HG03097 (cell line): Measurements from ENCODE around the gene APOF.
"Not testable (repeated sequence)": the region's sequence is repeated elsewhere in the genome, so short reads cannot be mapped to it uniquely, and the experiment has no call there.

Source experiments
- ATAC-seq: cut with Tn5 transposase; IDR thresholded peaks from one replicate; pipeline ENCODE4 v1.9.1; 2021; ENCODE audit not compliant: unreplicated experiment, low FRiP score

Gene APOF

DNA sequence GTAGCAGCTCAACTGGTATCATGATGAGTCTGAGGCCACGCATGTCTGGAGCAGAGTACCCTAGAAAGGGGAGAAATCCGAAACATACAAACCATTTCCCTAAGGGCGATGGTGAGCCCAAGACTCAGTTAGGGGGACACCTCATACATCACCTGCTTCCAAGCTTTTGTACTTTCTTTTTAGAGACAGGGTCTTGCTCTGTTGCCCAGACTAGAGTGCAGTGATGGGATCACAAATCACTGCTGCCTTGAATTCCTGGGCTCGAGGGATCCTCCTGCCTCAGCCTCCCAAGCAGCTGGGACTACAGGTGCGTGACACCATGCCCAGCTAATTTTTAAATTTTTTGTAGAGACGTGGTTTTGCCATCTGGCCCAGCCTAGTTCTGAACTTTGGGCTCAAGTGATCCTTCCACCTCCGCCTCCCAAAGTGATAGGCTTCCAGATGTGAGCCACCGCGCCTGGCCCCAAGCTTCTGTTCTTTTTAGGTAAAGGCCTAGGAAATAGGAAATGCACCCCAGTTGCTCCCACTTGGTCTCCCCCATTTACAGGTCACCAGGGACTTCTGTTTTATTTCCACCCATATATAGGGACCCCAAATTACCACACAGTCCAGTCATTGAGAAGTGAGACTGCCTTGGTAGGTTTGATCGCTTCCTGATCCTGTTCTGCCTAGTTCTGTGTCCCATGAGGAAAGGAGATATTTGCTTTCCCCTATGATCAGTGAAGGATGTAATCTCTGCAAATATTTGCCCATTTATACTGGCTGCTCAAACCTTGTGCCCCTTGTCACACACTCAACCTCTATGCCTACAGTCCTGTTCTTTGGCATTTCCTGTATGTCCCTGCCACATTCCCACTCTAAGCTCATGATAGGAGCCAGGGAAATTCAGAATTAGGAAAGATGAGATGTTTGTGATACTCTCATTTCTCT, at the start of gene APOF:
Gene APOF, minus strand, starts transcription at position 728 of the 930 bp plus-strand sequence. Its CDS starts 112 bp downstream, at position 616.
- ATAC-seq, result no peak

DNA sequence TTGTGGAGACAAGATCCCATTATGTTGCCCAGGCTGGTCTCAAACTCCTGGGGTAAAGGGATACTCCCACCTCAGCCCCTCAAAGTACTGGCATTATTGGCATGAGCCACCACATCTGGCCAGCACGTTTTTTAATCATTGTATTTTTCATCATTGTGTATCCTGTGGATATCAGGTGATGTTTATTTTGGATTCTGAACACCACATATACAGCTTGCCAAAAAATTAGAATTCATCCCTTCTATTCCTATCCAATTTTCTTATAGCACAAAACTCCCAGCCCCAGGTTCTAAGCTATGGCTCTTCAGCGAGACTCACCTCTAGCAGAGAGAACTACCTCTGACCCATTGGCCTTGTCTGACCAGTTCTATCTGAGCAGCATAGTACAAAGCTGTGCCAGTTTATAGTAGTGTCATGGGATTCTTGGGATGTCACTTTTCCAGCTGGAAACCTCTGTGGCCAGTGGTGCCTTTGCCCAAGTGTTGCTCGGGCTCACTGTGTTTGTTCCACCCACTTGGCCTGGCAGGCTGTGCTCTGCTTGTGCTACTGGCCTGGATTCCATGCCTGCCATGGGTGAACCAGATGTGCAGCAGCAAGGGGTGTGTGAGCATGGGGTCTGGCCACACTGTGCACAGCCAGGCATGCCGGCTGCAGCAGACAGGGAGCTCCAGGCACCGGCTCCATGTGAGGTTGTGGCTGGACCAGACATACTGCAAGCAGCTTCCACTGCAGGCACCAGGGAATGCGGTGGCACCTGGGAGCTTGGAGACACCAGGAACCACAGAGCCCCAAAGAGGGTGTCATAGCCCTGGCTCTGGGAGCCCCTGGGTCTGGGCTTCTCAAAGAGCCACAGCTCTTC, 49.4 kb upstream of the APOF start:
- no peak for ATAC-seq

- no peak for ATAC-seq
Observed at GRCh38 chr12:56410768-56411167, 48.1 kb upstream of the APOF start.

- ATAC-seq, result no peak
Observed at GRCh38 chr12:56408799-56409417, 46.3 kb upstream of the APOF start.

DNA sequence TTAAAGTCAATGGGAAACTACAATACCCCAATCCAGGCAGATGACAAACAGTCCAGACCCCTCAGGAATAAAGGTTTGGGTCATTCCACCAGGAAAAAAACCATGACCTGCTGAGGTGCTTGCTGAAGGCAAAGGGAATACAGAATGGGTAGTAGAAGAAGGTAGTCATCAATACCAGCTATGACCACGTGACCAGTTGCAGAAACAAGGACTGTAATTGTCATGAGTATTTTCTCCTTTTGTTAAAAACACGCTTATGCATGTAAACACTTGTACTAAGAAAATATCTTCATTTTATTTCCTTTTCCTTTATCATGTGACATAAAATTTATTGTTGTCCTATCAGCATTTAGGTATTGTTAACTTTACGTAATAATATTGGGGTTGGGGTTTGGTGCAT, 41.6 kb upstream of the APOF start:
- ATAC-seq, result not testable (repeated sequence)

- not testable (repeated sequence) for ATAC-seq
Observed at GRCh38 chr12:56401612-56402011, 39.0 kb upstream of the APOF start.

- ATAC-seq, result not testable (repeated sequence)
Observed at GRCh38 chr12:56401125-56401524, 38.5 kb upstream of the APOF start.

DNA sequence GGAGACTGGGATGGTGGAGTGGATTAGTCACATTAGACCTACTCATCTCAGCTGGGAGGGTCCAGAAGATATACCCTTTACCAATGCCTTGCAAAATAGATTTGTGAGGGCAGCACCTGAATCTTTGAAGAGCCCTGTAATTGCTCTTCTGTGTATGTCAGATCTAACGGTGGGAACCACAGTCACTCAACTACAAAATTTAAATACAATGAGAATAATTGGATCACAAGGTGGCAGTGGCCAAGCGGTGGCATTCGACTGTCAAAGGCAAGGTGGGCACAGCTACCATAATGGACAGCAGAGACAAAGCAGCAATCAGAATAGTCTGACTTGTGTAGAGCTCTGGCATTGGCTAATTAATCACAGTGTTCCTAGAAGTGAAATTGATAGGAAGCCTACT, 36.8 kb upstream of the APOF start:
- ATAC-seq, result not testable (repeated sequence)

DNA sequence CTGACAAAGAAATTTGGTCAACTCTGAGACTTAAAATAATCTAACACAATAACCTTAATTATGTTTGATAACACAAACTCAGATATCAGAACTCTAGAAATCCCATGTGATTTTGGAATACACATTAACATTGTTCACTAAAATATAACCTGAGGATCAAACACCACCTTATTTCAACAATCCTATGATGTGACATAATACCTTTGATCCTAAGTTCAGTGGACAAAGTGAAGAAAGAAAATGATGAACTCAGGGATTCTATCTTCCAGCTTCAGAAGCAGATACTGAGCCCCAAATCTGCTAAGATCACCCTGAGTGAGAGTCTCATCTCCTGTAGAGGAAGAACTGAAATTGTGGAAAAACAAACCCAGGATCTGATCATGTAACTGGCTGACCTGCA, 35.7 kb upstream of the APOF start:
- no peak for ATAC-seq

- no peak for ATAC-seq
Observed at GRCh38 chr12:56392331-56392730, 29.7 kb upstream of the APOF start.

- no peak for ATAC-seq
Observed at GRCh38 chr12:56391721-56392120, 29.1 kb upstream of the APOF start.

DNA sequence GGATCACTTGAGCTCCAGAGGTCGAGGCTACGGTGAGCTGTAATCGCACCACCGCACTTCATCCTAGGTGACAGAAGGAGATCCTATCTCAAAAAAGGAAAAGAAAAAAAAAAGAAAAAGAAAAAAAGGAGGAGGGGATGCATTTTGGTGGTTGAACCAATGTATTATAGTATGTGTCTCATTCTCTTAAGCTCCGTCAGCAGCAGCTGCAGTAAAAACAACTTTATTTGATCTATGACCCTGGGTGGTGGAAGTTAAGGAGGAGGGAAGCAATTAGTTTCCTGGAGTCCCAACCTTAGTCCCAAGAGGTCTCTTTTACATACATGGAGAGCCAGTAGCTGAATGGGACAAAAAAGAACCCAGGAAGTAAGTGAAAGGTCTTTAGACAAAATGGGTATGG, 26.8 kb upstream of the APOF start:
- ATAC-seq, result no peak

- ATAC-seq, result no peak
Observed at GRCh38 chr12:56387152-56387736, 24.6 kb upstream of the APOF start.

- no peak for ATAC-seq
Observed at GRCh38 chr12:56385873-56386272, 23.2 kb upstream of the APOF start.

DNA sequence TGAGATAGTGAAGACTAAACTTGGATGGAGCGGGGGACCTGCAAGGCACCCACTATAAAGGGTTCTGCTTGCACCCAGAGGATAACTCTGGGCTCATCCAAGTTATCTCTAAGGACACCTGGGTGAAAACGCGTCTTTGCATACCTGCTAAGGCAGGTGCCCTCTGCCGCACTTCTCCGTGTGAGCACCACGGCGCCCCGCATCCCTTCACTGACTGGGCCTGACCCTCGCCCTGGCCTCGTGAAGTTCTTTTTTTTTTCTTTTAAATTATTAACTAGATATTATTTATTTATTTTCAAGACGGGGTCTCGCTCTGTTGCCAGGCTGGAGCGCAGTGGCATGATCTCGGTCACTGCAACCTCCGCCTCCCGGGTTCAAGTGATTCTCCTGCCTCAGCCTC, 20.0 kb upstream of the APOF start:
- ATAC-seq, result no peak

GRCh38 chr12:56377989-56378316, 15.3 kb upstream of the APOF start:
- no peak for ATAC-seq

DNA sequence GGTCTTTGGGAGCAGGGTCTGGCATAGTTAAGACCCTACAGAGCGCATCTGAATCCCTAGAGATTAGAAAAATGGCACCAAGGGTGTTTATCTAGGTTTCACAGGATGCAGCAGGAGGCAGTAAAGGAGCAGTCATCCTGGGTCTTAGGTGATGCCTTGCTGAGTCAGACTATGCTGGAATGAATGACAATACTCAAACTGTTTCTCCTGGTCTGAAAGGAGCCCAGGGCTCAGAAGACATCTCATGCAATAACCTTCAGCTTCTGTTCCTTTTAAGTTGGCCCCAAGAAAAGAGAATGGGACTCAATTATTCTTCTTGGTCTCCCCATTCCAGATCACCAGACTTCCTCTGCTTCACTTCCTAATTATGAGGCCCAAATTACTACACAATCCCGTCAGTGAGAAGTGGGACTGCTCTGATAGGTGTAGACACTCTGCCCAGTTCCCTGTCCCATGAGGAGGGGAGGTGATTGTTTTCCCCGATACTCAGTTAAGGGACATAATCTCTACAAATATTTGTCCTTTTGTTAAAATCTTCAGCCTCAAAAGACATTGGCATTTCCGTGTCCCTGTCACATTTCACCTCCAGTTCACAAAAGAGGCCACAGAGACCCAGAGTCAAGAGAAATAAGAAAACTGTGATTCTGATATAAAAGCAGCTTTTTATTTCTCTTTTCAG, 14.8 kb upstream of the APOF start:
- ATAC-seq, result no peak

DNA sequence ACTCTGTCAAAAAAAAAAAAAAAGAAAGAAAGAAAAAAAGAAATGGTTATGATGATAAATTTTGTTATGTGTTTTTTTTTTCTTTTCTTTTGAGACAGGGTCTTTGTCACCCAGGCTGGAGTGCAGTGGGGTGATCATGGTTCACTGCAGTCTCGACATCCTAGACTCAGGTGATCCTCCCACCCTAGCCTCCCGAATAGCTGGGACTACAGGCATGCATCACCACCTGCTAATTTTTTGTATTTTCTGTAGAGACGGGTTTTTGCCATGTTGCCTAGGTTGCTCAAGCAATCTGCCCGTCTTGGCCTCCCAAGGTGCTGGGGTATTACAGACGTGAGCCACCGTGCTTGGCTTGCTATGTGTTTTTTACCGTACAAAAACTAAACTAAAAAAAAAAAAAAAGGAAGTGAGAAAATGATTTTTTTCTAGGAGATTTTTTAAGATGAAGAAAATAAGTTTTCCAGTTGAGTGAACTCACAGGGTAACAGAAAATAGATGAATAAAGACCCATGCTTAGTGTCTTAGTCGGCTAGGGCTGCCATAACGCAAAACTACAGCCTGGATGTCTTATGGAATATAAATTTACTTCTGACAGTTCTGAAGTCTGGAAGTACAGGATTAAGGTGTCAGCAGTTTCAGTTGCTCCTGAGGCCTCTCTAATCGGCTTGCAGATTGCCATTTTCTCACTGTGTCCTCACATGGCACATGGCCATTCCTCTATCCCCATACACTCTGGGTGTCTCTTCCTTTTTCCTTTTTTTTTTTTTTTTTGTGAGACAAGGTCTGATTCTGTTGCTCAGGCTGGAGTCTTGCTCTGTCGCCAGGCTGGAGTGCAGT, 13.2 kb upstream of the APOF start:
- ATAC-seq, result peak; percentile 50
